Renal pelvis (tissue), 4 donors: ENCODE results near the gene IL21R. TPM values are rescaled to one million over a fixed set of nuclear protein-coding genes. Genes with fewer than 3 reads are reported as not detected.
"Not testable (repeated sequence)": the region's sequence is repeated elsewhere in the genome, so short reads cannot be mapped to it uniquely, and the experiment has no call there.

Source experiments
- DNase-seq: peaks from one replicate; pipeline ENCODE4 v3.0.0-alpha.2; 2013
- polyA plus RNA-seq, 3 donors: library from polyadenylated mRNA; unstranded; fragments of 120-200 nt; gene quantifications; one replicate each; pipeline ENCODE4 v1.2.1, GENCODE V29; 2013; ENCODE audit not compliant: insufficient read length in 3 of 3

The IL21R gene
- polyA plus RNA-seq, 3 donors, result 0.20 to 0.37 (median 0.29) TPM

DNA sequence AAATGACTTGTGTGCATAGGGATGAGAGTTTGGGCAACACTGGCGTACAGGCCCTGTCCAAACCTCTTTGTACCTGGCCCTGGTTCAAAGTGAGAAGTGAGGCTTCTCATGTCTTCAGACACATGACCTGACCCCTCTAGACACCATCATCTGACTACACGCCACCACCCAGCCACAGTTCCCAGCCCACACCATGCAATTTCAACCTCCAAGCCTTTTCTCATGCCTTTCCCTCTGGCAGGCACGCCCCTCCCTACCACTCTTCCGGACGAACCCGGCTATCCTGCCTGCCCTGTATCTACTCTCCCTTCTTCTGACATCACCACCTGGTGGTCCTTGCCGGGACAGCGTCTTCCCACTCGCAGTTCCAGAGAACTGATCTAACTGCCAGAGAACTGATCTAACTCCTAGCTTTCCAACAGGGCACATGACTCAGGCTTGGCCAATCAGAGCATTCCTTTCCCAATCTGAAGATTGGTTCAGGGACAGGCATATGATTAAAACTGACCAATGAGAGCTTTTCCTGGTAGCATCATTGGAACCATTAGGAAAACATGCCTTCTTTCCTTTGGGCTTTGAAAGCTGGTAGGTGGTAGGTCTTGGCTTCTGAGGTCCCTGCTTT, 27.1 kb upstream of the IL21R start:
- DNase-seq, result peak; percentile 73

DNA sequence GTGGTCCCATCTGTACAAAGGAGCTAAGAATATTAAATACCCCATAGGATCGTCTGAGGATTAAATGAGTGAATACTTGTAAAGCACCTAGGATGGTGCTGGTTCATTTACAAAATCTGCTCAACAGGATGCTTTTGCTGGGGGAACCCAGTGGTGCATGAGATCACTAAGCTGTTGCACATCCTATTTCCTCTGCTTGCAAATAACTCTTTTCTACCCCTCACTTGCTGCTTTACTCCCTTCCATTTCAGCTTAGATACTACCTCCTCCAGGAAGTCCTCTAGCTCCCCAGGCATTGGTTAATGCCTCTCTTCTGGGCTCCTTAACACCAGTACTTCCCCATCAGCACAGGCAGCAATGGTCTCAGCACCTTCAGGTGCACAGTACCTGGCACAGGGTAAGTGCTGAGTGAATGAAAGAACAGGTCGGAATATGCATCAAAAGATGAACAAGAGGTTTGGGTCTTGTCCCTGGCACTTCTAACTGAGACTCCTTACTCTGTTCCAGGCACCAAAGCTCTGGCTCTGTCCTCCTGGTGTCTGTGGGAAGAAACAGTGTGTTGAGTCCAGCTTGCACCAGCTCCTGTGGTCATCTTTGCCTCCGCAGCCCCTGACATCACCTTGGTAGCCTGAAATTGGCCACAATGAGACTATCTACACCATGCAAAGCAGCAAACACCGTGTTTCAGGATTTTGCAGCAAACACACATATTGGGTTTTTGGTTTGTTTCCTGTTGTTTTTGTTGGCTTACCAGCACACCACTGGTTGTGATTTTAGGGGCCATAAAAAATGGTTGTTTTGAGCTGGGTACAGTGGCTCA, 24.1 kb upstream of the IL21R start:
- no peak for DNase-seq

DNA sequence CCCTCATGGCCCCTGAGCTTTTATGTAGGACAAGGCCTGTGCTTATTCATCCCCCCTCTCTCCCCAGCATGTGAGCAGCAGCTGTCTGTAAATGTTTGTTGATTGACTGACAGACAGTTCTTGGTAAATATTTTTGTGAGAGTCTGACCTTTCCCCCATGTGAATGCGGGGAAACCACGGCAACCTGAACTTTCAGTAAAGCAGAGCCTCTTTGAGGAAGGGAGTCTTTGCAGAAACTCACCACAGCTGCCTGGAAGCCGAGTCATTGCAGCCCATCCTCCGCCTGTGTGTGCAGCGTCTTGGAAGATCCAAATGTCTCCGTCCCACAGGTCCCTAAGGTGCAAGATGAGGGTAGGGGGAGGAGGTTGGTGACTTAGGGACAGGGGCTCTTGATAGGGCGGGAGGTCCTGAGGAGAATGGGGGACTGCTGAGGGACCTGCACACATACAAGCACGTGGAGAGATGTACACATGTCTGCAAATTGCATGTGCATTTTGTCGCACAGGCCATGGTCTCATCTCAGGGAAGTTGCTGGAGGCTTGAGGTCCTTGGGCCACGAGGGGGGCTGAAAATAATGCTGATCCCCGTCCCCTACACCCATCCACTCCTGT, 23.0 kb upstream of the IL21R start:
- no peak for DNase-seq

DNA sequence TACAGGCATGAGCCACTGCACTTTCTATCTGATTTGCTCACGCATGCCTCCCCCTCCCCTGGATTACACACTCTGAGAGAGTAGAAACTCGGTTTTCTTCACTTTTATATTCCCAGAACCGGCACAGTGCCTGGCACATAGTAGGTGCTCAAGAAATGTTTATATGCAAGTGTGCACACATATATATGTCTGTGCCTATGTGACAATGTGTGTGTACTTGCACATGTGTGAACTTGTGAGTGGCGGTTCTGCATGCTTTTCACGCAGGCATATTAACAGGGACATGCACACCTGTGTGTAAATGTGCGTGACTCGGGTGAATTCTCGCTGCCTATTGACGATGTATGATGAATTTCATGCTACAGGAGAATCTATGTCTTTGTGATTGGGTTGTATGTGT, 22.1 kb upstream of the IL21R start:
- no peak for DNase-seq

DNA sequence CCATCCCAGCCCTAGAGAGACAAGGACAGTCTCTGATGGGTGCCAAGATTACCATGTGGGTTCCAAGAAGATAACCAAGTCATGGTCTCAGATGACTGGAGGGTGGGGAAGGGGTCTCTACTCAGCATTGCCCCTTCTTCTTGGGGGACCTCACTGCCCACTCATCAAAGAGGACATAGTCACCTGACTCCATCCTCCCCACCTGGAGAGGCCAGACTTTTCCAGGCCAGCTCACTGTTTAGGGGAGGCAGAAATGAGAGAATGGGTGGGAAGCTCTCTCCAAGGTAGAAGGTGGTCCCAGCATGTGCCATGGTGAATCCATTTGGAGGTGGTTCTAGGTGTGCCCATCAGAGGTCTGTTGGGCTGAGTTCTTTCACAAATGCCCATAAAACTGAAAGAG, 20.7 kb upstream of the IL21R start:
- no peak for DNase-seq

DNA sequence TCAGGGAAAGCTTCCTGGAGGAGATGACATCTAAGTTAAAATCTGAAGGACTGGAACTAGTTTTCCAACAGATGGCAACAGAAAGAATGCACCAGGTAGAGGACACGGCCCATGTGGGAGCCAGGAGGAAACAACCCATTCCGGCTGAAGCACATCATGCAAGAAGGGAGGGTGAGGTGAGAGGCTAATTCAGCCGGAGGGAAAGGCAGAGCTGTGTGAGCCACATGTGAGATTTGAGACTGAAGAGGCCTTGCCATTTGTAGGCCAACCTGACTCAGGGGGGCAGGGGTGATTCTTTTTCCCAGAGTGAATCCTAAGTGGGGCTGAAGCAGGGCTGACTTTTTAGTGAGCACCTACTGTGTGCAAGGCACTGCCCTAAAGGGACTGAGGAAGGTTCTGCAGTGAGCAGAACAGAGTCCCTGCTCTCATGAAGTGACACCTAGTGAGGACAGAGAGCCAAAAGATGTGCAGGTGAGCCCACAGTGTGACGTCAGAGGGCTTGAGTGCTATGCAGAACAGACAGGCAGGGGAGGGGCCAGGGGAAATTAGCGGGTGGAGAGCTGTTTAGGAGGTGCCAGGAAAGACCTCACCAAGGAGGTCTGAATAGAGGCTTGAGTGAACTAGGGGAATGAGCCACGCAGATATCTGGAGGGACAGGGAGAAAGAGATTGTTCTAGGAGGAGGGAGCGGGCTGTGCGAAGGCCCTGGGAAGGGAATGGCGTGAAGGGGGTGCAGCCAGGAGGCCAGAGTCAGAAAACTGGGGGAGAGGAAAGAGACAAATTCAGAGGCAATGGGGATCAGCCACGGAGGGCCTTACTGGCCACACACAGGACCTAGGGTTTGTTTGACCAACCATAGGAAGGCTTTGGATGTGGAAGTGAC, 19.8 kb upstream of the IL21R start:
- no peak for DNase-seq

DNA sequence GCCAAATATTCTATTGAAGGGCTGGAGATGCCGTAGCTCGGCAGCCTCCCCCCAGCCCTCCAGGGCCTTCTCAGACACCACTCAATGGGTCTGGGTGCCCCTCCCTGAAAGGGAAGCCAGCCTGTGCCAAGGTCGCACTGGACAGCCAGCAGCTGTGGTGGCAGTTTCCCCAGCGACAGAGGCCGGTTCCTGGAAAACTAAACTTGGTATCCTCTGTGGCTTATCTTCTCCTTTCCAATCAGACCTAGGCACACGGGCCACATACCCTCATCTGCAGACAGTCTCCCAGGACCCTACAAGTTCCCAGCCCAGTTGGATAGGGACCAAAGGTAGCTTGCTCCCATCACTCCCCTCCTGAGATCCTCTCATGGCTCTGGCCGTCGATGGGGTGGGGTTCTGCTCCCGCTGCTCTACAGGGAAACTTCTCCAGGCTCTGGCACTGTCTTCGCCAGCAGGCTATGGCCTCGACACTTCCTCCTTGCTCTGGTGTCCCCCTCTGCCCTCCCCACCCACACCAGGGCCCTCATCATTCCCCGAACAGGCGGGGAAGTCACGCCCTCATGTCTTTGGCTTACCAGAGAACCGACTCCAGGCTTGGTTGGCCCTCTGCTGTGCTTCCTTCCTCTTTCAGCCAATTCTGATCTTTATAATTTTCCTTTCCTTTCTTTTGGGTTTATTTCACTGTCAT, 18.3 kb upstream of the IL21R start:
- DNase-seq, result no peak

DNA sequence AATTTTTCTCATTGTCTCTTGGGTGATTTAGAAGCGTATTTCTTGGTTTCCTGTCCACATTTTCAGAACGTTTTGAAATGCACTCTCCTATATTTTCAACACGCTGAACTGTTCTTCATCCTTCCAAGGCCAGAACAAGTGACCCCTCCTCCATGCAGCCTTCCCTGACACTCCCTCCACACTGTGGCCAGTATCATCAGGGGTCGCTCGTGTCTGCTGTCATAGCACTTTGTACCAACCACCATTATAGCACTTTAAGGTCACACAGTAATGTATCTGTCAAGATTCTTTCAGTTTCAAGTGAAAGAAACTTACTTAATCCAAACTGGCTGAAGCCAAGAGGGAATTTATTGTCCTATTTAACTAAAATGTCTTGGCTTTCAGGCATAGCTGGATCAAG, 17.5 kb upstream of the IL21R start:
- no peak for DNase-seq

DNA sequence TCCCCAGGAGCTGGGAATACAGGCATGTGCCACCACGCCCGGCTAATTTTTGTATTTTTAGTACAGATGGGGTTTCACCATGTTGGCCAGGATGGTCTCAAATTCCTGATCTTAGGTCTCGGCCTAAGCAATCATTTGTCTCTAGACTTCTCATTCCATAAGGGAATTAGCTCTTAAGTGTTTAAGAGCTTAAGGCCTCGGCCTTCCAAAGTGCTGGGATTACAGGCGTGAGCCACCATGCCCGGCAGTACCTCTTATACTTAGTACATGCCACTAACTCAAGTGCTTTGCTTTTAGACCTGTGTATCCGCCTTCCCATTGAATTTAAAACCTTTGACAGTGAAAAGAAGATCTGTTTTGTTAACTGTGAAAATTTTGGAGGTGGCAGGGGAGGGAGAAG, 16.6 kb upstream of the IL21R start:
- DNase-seq, result no peak

DNA sequence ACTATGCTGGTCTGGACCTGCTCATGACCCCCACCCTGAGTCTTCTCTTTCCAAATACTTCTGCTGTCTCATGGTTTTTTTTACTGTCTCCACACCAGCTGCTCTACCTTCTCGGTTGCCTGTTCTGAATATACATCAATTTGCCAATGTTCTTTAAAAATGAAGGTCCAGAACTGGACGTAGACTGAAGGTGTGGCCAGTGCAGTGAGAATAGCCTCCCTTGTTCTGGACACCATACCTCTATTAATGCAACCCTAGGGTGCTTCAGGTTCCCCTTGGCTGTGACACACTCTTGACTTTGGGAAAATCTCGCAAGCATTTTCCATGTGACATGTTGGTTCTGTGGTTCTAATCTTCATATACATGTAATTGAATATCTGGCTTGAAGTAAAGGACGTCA, 15.3 kb upstream of the IL21R start:
- DNase-seq, result no peak

DNA sequence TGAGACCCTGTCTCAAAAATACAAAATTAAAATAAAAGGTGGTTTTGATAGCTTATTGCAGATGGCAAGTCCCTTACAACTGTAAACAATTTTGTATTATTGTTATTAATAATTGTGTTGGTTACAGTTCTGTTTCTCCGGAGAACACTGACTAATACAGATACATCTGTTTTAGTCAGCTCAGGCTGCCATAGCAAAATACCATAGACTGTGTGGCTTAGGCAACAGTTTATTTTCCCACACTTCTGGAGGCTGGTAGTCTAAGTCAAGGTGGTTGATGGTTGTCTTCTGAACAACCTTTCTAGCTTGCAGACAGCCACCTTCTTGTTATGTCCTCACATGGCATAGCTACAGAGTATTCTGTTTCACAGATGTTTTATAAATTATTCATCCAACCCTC, 14.2 kb upstream of the IL21R start:
- DNase-seq, result no peak

DNA sequence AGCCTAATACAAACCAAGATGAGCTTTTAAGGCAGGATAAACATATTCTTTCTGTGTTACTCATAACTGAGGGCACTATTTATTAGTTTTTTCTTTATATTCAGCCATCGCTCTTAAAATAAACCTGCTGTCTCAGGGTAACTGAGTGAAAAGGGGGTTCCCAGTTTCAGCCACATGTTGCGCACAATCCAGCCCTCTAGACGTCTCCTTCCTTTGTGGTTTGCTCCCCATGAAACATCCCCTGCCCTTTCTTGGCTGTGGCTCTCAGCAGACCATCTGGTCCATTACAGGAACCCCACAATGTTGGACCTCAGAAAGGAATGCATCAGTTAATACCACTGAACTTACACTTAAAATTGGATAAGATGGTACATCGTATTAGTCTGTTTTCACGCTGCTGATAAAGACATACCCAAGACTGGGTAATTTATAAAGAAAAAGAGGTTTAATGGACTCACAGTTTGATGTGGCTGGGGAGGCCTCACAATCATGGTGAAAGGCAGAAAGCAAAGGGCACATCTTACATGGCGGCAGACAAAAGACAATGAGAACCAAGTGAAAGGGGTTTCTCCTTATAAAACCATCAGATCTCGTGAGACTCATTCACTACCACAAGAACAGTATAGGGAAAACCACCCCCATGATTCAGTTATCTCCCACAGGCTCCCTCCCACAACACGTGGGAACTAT, 12.6 kb upstream of the IL21R start:
- DNase-seq, result no peak

DNA sequence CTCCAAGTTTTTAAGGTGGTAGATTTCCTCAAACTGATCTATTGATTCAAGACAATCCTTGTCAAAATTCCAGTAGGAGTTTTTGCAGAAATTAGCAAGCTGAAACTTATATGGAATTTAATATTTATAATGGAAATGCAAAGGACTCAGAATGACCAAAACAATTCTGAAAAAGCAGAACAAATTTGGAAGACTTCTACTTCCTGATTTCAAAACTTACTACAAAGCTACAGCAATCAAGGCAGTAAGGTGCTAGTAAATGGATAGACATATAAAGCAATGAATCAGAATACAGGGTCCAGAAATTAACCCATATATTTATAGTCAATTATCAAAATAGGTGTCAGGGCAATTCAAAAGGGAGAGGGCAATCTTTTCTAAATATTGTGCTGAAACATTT, 11.8 kb upstream of the IL21R start:
- no peak for DNase-seq

DNA sequence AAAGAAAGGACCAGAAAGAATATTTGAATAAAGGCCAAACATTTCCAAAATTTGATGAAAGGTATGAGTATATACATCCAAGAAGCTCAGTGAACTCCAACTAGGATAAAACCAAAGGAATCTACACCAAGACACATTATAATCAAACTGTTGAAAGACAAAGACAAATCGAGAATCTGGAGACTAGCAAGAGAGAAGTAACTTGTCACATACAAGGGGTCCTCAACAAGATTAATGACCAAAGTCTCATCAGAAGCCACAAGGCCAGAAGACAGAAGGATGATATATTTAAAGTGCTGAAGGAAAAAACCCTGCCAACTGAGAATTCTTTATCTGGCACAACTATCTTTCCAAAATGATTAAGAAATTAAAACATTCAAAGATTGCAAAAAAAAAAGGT, 9.3 kb upstream of the IL21R start:
- DNase-seq, result no peak

DNA sequence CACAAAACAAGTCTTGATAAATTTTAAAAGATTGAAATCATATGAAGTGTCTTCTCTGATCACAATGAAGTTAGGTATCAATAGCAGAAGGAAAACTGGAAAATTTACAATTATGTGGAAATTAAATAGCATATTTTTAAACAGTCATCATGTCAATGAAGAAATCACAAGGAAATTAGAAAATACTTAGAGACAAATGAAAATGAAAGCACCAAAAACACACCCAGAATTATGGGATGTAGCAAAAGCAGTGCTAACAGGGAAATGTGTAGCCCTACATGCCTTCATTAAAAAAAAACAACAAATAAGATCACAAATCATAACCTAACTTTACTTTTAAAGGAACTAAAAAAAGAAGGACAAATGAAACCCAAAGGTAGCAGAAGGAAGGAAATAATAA, 7.5 kb upstream of the IL21R start:
- no peak for DNase-seq

DNA sequence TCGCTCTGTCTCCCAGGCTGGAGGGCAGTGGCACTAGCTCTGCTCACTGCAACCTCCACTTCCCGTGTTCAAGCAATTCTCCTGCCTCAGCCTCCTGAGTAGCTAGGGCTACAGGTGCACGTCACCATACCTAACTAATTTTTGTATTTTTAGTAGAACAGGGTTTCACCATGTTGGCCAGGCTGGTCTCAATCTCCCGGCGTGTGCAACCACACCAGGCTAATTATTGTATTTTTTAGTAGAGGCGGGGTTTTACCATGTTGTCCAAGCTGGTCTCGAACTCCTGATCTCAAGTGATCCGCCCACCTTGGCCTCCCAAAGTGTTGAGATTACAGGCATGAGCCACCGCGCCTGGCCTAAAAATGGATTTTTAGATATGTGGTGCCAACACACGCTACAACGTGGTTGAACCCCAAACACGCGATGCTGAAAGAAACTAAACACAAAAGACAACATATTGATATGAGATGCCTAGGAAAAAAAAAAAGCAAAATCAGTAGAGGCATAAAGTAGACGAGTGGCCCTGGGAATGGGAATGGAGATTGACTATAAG, 3.6 kb upstream of the IL21R start:
- DNase-seq, result not testable (repeated sequence)

DNA sequence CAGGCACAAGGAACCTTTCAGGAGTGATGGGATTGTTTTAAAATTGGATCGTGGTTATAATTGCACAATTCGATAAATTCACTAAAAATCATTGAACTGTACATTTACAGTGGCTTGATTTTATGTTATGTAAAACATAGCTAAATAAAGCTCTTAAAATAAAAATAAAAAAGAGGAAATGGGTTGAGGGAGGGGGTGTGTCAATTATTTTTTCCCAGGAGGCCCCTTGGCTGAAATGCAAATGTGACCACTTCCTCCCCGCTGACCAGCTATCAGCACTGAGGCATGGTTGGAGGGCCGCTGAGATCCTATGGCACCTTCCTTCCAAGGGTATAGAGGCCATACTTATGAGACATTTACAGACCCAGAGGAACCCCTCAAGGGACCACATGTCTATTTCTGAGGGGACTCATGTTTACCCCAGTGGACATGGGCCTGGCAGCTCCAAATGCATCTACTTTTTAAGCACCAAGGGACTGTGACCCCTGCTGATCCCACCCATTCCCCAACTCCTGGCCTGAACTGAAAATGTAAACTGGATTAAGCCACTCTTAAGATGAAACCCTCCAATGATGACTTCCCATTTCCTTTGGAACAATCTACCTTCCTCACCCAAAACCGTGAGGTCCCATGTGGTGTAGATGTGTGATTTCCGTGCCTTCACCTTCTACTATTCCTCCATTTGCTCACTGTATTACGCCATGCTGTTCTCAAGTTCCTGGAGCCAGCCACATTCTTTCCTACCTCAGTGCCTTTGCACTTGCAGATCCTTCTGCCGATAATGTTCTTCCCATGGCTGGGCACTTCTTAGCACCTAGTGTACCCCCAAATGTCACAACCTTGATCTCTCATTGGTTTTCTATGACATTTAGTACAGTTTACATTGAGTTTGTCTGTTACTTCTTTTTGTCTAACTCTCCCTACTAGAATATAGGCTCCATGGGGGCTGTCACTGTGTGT, 2.8 kb upstream of the IL21R start:
- no peak for DNase-seq

DNA sequence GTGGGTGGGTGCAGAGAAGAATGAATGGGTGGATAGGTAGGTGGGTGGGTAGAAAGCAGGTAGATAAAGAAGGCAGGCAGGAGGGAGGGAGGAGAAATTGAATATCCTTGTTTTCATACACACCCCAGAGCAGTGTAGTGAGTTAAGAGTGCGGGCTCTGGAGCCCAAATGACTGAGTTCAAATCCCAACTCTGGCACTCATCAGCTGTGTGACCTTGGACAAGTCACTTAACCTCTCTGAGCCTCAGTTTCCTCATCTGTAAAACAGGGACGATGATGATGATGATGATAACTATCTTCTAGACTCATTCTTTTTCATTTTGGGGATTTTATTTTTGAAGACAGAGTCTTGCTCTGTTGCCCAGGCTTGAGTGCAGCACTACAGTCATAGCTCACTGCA, 2.0 kb upstream of the IL21R start:
- DNase-seq, result no peak
